ENCODE data around the gene NXPH3.

GRCh38 chr17:49549691-49550678 is 25.7 kb upstream of the NXPH3 start:
- TF ChIP-seq EZH2 (IDR thresholded peaks at IDR 0.05) (no peak), FOXP2 (optimal IDR thresholded peaks at IDR 0.05; ENCODE audit: control extremely low read depth, extremely low read length, insufficient read depth) (no peak)

All from SK-N-MC (cell line).